ENCODE measurements around the gene RFC1.

DNA sequence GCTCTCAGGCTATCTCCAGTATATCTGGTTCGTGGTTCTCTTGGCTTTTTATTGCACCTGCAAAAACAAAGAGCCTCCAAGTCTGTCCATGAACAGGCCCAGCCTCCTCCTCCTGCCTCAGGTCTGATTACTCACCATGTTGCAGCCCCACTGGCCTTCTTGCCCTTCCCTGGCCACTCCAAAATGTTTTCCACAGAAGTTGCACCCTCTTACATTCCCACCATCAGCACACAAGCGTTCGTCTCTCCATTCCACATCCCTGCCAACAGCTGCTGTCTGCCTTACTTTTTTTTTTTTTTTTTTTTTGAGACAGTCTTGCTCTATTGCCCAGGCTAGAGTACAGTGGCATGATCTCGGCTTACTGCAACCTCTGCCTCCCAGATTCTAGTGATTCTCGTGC is 86.7 kb downstream of the RFC1 start:
- TF ChIP-seq, protein P1, sequence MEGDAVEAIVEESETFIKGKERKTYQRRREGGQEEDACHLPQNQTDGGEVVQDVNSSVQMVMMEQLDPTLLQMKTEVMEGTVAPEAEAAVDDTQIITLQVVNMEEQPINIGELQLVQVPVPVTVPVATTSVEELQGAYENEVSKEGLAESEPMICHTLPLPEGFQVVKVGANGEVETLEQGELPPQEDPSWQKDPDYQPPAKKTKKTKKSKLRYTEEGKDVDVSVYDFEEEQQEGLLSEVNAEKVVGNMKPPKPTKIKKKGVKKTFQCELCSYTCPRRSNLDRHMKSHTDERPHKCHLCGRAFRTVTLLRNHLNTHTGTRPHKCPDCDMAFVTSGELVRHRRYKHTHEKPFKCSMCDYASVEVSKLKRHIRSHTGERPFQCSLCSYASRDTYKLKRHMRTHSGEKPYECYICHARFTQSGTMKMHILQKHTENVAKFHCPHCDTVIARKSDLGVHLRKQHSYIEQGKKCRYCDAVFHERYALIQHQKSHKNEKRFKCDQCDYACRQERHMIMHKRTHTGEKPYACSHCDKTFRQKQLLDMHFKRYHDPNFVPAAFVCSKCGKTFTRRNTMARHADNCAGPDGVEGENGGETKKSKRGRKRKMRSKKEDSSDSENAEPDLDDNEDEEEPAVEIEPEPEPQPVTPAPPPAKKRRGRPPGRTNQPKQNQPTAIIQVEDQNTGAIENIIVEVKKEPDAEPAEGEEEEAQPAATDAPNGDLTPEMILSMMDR (IDR thresholded peaks at IDR 0.05; ENCODE audit: poor library complexity), result no peak
- TF ChIP-seq EZH2phosphoT487 (IDR thresholded peaks at IDR 0.05; ENCODE audit: low read depth, severe bottlenecking, unreplicated experiment), result no peak
